ENCODE data around the gene CASQ1. TPM values are rescaled to one million over a fixed set of nuclear protein-coding genes. Genes with fewer than 3 reads are reported as not detected.

The CASQ1 gene
- total RNA-seq, 6 donors from 2014 or later: 0.17 to 0.91 TPM; not detected in 4

GRCh38 chr1:160222546-160222945, 32.2 kb downstream of the CASQ1 start:
- H3K36me3 ChIP-seq: peaks cover 31 to 96% (median 71%) of the 10 kb centered on the region in 4 donors

DNA sequence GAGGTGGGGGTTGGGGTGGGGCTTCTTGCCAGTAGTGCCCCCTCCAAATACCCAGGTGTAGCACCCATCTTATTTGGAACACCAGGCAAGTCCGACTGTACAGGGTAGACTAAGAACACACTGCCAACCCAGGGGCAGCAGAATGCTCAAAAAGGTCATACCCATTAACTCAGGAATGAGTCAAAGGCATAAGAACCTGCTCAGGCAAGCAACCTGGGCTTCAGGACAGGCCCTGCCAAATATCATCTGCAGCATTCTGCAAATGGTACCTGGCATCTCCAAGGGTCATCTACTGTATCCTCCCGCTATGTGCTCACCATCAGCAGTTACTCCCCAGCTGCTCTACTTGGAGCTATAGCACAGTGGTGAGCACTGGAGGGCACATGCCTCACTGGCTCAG, 34.2 kb downstream of the CASQ1 start:
- Histone ChIP-seq H3K27me3 (no peaks in the 10 kb centered on the region), H3K4me3 (no peak overlapping the region), H3K36me3 (peaks cover 39 to 97% (median 68%) of the 10 kb centered on the region in 4 donors)

More at GRCh38 chr1:160222546-160222945, 32.2 kb downstream of the CASQ1 start:
- no peak for DNase-seq
- WGBS, 2 donors: 84 to 88% methylated on average over 3 of the region's 3 CpGs
- Histone ChIP-seq H3K4me1 (peaks cover 6 to 26% (median 18%) of the 10 kb centered on the region in 4 donors), H3K27me3 (no peaks in the 10 kb centered on the region), H3K9me3 (no peaks in the 10 kb centered on the region), H3K4me3 (no peak overlapping the region), H3K27ac (no peak overlapping the region)
- no peak for TF ChIP-seq POLR2AphosphoS5 (IDR thresholded peaks at IDR 0.05)
- no peak for TF ChIP-seq EP300 (IDR thresholded peaks at IDR 0.05)
- TF ChIP-seq POLR2A (IDR thresholded peaks at IDR 0.05): no peak
- no peak for TF ChIP-seq CTCF (IDR thresholded peaks at IDR 0.05)
- ATAC-seq (ENCODE audit: low FRiP score in 2 of 2): no peak

GRCh38 chr1:160225345-160225744, 35.0 kb downstream of the CASQ1 start:
- H3K9me3 ChIP-seq: no peaks in the 10 kb centered on the region
- H3K36me3 ChIP-seq: peaks cover 43 to 97% (median 71%) of the 10 kb centered on the region in 4 donors

More for the DNA sequence above, 34.2 kb downstream of the CASQ1 start:
- WGBS, 2 donors: 92% methylated on average over 1 to 2 of the region's 2 CpGs
- Histone ChIP-seq H3K9me3 (no peaks in the 10 kb centered on the region), H3K27ac (no peak overlapping the region), H3K4me1 (peaks cover 0 to 10% (median 4%) of the 10 kb centered on the region in 4 donors)
- TF ChIP-seq EP300 (IDR thresholded peaks at IDR 0.05) (no peak), CTCF (IDR thresholded peaks at IDR 0.05) (no peak), POLR2AphosphoS5 (IDR thresholded peaks at IDR 0.05) (no peak), POLR2A (IDR thresholded peaks at IDR 0.05) (no peak)
- no peak for DNase-seq
- no peak for ATAC-seq (ENCODE audit: low FRiP score in 2 of 2)

GRCh38 chr1:160226623-160227022, 36.2 kb downstream of the CASQ1 start:
- Histone ChIP-seq H3K36me3 (peaks cover 50 to 97% (median 75%) of the 10 kb centered on the region in 4 donors), H3K27ac (no peak overlapping the region), H3K4me3 (no peak overlapping the region), H3K27me3 (no peaks in the 10 kb centered on the region), H3K9me3 (no peaks in the 10 kb centered on the region), H3K4me1 (peaks cover 0 to 10% (median 0%) of the 10 kb centered on the region in 4 donors)
- TF ChIP-seq EP300 (IDR thresholded peaks at IDR 0.05) (no peak), POLR2A (IDR thresholded peaks at IDR 0.05) (no peak), POLR2AphosphoS5 (IDR thresholded peaks at IDR 0.05) (no peak)
- WGBS, 2 donors: 88 to 92% methylated on average over 2 of the region's 2 CpGs
- no peak for DNase-seq
- ATAC-seq (ENCODE audit: low FRiP score in 2 of 2): no peak

More at GRCh38 chr1:160225345-160225744, 35.0 kb downstream of the CASQ1 start:
- DNase-seq (no peak), ATAC-seq (ENCODE audit: low FRiP score in 2 of 2) (no peak)
- no peak overlapping the region for H3K4me3 ChIP-seq
- H3K27me3 ChIP-seq: no peaks in the 10 kb centered on the region
- peaks cover 0 to 10% (median 2%) of the 10 kb centered on the region in 4 donors for H3K4me1 ChIP-seq
- TF ChIP-seq EP300 (IDR thresholded peaks at IDR 0.05): no peak
- no peak for TF ChIP-seq POLR2A (IDR thresholded peaks at IDR 0.05)
- TF ChIP-seq POLR2AphosphoS5 (IDR thresholded peaks at IDR 0.05): no peak
- no peak for TF ChIP-seq CTCF (IDR thresholded peaks at IDR 0.05)
- 84 to 87% methylated on average over 2 of the region's 2 CpGs for WGBS, 2 donors
- H3K27ac ChIP-seq: no peak overlapping the region

DNA sequence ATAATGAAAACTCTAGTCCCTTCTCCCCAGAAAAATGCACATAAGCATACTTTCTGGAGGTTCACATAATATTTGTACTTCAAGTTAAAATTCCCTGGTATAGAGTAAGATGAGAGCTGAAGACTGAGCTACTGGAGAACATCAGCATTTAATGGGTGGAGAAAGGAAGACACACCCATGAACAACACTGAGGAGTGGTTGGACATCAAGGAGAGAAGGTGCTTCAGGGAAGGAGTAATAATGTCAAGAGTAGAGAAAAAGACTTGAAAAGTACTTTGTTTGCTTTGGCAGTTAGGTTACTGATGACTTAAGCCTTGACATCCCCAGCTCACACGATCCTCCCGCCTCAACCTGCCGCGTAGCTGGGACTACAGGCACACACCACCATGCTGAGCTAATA, 36.7 kb downstream of the CASQ1 start:
- Histone ChIP-seq H3K27ac (no peak overlapping the region), H3K4me3 (no peak overlapping the region), H3K4me1 (peaks cover 0 to 10% (median 0%) of the 10 kb centered on the region in 4 donors), H3K9me3 (no peaks in the 10 kb centered on the region), H3K36me3 (peaks cover 50 to 97% (median 77%) of the 10 kb centered on the region in 4 donors), H3K27me3 (no peaks in the 10 kb centered on the region)
- peak; percentile 19 to 67 for ATAC-seq (ENCODE audit: low FRiP score in 2 of 2)
- TF ChIP-seq CTCF (IDR thresholded peaks at IDR 0.05) (no peak), POLR2AphosphoS5 (IDR thresholded peaks at IDR 0.05) (no peak), POLR2A (IDR thresholded peaks at IDR 0.05) (no peak), EP300 (IDR thresholded peaks at IDR 0.05) (no peak)
- 74 to 87% methylated on average over 4 of the region's 4 CpGs for whole genome bisulfite sequencing, 2 donors
- peak in 1 of 2 donors; percentile 32 for DNase-seq
